GM19438 (cell line): Measurements from ENCODE around the gene PER2.

Source experiments
- ATAC-seq: cut with Tn5 transposase; IDR thresholded peaks from one replicate; pipeline ENCODE4 v1.9.1; 2021; ENCODE audit warnings: low read depth; ENCODE audit not compliant: unreplicated experiment

PER2 gene

DNA sequence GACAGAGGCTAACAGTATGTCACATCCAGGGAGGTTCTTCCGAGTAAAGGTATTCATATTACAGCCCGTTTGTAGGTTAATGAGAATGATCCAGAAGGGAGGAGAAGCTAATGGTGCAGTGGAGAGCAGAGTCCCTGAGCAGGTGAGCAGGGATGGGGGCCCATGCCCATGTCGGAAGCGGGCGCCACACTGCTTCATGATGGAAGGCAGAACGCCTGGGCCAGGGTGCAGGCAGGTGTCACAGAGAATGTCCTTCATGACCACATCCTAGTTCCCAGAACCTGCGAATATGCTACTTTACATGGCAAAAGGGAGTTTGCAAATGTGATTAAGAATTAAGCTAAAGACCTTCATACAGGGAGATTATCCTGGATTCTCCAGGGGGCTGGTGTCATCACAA, 52.6 kb downstream of the PER2 start:
- ATAC-seq: no peak

DNA sequence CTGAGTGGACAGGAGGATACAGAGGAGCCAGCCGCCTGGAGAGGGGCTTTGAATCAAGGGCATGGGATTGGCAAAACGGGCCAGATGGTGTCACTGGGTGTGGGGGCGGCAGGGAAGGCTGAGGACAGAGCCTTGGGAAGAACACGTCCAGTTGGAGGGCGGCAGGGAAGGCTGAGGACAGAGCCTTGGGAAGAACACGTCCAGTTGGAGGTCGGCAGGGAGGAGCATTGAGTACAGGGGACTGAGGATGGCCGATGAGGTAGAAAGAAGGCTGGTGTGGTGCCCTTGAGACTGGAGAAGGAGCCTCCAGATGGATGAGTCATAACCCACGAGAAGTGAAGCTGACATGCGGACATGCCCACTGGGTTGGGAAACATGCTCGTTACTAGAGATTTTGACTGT, 53.1 kb downstream of the PER2 start:
- no peak for ATAC-seq

DNA sequence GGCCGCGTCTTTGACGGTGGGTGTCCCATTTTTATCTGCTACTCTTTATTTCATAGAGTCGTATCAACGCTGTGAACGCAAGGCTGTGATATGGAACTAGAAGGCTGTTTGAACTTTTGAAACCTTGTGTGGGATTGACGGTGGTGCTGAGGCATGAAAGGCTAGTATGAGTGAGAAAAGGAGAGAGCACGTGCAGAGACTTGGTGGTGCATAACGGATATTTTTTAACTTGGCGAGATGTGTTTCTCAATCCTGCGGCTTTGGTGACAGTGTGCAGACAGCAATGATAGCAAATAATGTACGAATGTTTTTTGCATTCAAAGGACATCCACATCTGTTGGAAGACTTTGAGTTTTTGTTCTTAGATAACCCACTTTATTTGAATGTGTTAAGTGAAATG, 54.8 kb downstream of the PER2 start:
- no peak for ATAC-seq

DNA sequence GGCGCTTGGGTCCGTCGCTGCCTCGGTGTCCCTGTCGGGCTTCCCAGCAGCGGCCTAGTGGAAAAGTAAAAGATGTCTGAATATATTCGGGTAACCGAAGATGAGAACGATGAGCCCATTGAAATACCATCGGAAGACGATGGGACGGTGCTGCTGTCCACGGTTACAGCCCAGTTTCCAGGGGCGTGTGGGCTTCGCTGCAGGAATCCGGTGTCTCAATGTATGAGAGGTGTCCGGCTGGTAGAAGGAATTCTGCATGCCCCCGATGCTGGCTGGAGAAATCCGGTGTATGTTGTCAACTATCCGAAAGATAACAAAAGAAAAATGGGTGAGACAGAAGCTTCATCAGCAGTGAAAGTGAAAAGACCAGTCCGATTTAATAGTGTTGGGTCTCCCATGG, 56.6 kb downstream of the PER2 start:
- ATAC-seq: no peak

GRCh38 chr2:238231251-238231793, 57.1 kb downstream of the PER2 start:
- ATAC-seq: no peak

- ATAC-seq: no peak
Measured at GRCh38 chr2:238230699-238231098, 57.7 kb downstream of the PER2 start.

- ATAC-seq: no peak
Measured at GRCh38 chr2:238228700-238229099, 59.7 kb downstream of the PER2 start.

DNA sequence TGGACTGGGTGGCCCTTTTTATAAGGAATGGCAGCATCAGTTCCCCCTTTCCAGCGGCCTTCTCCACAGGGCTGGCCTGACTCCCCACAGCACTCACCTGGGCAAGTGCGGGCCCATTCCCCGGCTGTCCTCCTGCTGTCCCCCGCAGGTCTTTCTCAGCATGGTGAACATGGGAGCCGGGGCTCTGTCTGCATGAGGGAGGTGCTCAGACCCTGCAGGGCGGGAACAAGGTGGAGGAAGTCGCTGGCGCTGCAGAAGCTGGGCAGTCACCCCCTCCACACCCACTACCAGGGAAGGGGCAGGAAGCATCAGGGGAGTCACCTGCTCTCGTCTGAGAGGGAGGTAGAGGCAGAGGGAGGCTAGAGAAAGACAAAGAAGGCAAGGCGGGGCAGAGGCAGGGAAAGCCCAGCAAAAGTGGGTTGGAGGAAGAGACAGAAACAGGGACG, 60.8 kb downstream of the PER2 start:
- no peak for ATAC-seq

DNA sequence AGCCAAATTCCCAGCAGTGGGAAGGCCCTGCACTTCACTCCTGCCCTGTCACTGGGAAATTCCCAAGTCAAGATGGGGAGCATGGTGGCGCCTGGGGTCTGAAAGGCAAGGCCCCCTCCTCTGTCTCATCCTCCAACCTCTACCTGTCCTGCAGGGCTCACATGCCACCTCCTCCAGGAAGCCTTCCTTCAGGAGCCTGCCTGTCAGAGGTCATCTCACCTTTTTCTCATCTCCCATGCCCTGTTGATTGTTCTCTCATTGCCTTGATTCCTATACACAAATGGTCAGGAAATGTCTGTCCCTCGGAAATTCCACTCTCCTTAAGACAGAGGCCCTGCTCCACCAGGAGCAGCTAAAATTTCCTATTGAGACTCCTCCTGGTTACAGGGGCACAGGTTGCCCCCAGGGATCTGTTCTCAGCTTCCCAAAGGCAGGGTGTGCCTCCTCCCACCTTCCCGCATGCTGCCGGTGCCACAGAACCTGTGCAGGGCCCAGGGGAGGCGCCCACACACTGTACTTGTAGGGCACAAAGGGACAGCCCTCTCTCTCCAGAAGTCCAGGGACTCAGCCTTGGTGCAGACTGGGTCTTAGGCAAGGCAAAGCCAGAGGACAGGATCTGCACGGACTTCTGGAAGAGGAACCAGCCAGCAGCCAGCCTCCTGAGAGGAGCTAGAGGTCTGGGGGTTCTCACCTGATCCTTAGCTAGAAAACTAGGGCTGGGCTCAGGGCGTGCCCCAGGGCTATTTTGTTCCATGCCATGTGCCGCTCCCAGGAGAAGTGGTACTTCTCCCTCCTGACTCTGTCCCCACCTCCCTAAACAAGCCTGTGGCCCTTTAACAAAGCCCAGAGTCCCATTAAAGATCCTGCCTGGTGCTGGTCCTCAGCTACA, 61.5 kb downstream of the PER2 start:
- no peak for ATAC-seq

- ATAC-seq: no peak
Measured at GRCh38 chr2:238225911-238226697, 62.3 kb downstream of the PER2 start.

DNA sequence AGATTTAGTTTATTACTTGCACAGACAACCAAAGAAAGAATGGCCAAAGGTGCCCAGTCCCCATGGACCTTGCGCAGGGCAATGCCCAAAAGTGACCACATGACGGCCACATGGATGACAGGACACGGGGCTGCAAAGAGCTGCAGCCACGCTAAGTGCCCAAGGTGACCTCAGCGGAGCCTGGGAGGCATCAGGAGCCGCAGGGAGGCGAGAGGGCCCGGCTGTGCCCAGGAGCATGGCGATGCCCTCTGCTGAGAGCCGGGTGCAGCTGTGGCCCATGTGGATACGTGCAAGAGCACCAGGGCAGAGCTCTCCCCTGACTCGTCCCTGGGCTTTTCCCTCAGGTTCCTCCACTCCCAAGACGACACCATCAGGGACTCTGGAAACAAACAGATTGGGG, 63.3 kb downstream of the PER2 start:
- ATAC-seq: no peak

- no peak for ATAC-seq
Measured at GRCh38 chr2:238224356-238225035, 63.9 kb downstream of the PER2 start.

DNA sequence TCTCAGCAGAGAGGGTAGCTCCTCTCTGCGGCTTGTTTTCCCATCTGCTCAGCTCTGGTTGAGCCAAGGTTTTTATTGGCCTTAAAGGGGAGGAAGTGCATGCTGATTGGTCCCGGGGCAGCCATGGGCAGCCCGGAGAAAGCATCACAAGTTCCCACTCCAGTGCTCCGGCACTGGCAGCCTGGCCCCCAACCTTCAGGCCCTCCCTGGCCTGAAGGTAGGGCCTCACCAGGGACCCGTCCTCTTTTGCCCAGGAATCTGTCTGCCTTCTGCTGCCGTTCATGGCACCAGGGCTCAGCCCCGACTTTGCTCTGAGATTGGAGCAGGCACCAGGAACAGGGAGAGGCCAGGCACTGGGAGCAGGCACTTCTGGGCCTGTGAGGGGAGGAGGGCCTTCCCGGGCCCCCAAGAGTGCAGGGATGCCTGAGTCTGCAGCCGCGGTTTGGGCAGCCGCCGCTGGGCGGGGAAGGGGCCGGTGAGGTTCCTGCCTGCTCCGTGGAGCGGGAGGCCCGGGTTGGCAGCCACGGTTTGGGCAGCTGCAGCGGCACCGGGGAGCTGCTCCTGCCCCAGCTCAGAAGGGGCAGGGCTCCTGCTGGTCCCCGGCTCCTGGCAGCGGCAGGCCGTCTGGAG, 67.4 kb downstream of the PER2 start:
- no peak for ATAC-seq

- no peak for ATAC-seq
Measured at GRCh38 chr2:238220274-238220891, 68.0 kb downstream of the PER2 start.

DNA sequence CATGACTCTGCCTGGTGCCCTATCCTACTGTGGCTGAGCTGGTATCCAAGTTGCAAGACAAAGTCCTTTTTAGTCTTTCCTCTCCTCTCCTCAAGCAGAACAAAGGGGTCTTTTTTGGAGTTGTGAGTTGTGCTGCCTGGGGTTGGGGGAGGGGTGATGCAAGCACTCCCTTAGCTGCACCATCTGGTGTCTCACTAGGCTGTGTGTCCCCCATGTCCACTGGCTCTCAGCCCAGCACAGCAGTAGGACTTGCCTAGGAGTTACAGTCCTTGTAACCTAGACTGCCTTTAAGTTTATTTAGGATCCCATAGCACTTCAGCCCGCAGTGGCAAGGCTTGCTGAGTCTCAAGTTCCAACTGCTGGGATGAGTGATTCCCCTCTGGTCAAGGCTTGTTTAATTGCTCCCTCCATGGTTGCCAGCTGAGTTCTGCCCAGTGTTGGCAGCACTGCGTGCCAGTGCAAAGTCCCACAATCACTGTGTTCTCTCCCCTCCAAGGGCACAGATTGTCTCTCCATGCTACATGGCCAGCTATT, 71.7 kb downstream of the PER2 start:
- ATAC-seq: no peak

DNA sequence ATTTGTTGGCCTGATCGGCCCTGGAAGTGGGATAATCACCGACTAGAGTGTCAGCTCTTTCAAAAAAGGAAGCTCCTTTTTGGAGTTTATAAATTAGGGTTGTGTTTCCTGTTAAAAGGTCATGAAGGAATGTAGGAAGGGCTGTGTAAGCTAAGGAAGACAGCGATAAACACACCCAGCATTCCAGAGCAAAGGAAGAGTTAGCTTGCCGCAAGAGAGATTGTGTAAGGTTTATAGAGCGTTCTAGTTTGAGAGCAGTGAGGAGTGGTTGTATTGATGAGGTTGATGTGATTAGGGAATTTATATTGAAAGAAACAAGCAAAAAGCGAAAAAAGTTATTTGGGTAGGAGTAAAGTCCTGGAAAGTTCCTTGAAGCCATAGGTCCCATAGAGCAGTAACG, 81.4 kb downstream of the PER2 start:
- ATAC-seq: no peak

- peak; percentile 22 for ATAC-seq
Measured at GRCh38 chr2:238203973-238204683, 84.3 kb downstream of the PER2 start.

DNA sequence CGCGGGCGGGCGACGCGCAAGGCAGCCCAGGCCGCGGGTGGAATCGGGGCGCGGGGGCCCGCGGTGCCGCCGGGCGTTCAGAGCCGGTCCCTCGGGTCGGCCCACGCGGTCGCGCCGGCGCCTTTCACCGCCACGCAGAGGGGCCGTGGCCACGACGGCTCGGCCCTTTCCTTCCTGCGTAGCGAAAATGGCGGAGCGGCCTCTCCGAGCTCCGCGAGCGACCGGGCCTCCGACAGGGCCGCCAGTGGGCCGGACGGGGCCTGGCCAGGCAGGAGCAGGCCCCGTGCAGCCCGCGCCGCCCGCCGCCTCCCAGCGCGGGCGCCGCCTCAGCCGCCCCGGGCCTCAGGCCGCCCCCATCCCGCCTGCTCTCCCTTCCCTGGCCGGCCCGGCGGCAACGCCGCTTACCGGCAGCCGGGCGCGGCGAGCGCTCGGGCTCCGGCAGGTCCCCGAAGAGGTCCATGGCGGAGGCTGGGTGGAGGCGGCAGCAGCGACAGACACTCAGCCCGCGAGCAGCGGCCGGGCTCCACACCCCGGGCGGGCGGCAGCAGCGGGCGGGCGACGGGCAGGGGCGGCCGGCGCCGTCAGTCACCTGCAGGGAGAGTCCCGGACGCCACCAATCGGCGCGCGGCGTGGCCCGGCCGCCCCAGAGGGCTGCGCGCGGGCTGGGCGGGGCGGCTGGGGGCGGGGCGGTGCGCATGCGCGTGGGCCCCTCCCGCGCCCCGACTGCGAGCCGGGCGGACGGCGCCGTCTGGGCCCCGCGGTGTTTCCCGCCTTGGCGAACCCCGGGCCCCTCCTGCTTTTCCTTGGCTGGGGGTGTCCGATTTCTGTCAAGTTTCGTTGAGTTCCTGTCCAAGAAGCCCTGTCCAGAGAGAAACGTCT, 85.1 kb downstream of the PER2 start, which contains the start of gene ILKAP:
Gene ILKAP, minus strand, starts transcription at position 602 of the 879 bp plus-strand sequence. Its CDS starts 142 bp downstream, at position 460.
- ATAC-seq: peak; percentile 89
